HepG2 (cell line): ENCODE measurements around the gene ZMYND8. TPM values are rescaled to one million over a fixed set of nuclear protein-coding genes. Genes with fewer than 3 reads are reported as not detected.

Experiments
- IRX3 ChIP-seq: sonication (generic); formaldehyde crosslinking; IDR thresholded peaks from 2 replicates; pipeline ENCODE4 v1.8.1; 2023; ENCODE audit warnings: mild to moderate bottlenecking, low read depth, missing genetic modification reagents, borderline replicate concordance
- POLR2A ChIP-seq, 2 experiments: IDR thresholded peaks; 2 replicates each; pipeline ENCODE4 v1.6.1; 2011; ENCODE audit warnings: low read depth in 2 of 2, low read length in 2 of 2, mild to moderate bottlenecking in 1 of 2, moderate library complexity in 1 of 2; ENCODE audit not compliant: insufficient read depth in 1 of 2
- SATB2 ChIP-seq: sonication (generic); formaldehyde crosslinking; IDR thresholded peaks from 2 replicates; pipeline ENCODE4 v1.5.0; 2020; ENCODE audit warnings: missing genetic modification reagents
- TP53 ChIP-seq: sonication (generic); formaldehyde crosslinking; conservative IDR thresholded peaks from 2 replicates; pipeline ENCODE4 v1.4.0; 2020; ENCODE audit warnings: missing genetic modification reagents
- UBTF ChIP-seq: sonication (generic); formaldehyde crosslinking; IDR thresholded peaks from 2 replicates; pipeline ENCODE4 v1.4.0; 2020; ENCODE audit warnings: mild to moderate bottlenecking, missing genetic modification reagents
- ZBTB40 ChIP-seq, 2 experiments: fragments of 450-650 bp in 1 of 2; sonication (generic) in 1 of 2; formaldehyde crosslinking in 1 of 2; IDR thresholded peaks; 2 replicates each; pipeline versions ENCODE4 v1.6.1 to v1.8.0; 2016 to 2022; ENCODE audit warnings: antibody characterized with exemption in 1 of 2, mild to moderate bottlenecking in 1 of 2, missing genetic modification reagents in 1 of 2
- ZFY ChIP-seq: sonication (generic); formaldehyde crosslinking; IDR thresholded peaks from 2 replicates; pipeline ENCODE4 v1.4.0; 2020; ENCODE audit warnings: missing genetic modification reagents
- ZNF180 ChIP-seq: sonication (generic); formaldehyde crosslinking; IDR thresholded peaks from 2 replicates; pipeline ENCODE4 v1.4.0; 2020; ENCODE audit warnings: low read depth, missing genetic modification reagents, borderline replicate concordance
- ZNF432 ChIP-seq: sonication (generic); formaldehyde crosslinking; IDR thresholded peaks from 2 replicates; pipeline ENCODE4 v1.5.0; 2020; ENCODE audit warnings: missing genetic modification reagents, mild to moderate bottlenecking, borderline replicate concordance
- ZNF629 ChIP-seq: sonication (generic); formaldehyde crosslinking; conservative IDR thresholded peaks from 2 replicates; pipeline ENCODE4 v1.5.0; 2020; ENCODE audit warnings: missing genetic modification reagents
- ZNF768 ChIP-seq: sonication (generic); formaldehyde crosslinking; IDR thresholded peaks from 2 replicates; pipeline ENCODE4 v1.4.0; 2020; ENCODE audit warnings: missing genetic modification reagents
- polyA plus RNA-seq, 8 experiments: library from polyadenylated mRNA; depleted of rRNA in 3 of 8; stranded (reverse) in 7 of 8; unstranded in 1 of 8; fragments of >200 nt; fragmentation: Illumina TruSeq in 4 of 8; extraction: Trizol in 4 of 8; gene quantifications; 2 replicates each; pipeline versions ENCODE4 v1.2.1 to v1.2.3, GENCODE V29; 2011 to 2016; ENCODE audit warnings: low read depth in 4 of 8, missing spikeins in 1 of 8, mixed read lengths in 1 of 8; ENCODE audit not compliant: insufficient read depth in 1 of 8
- total RNA-seq, 5 experiments: library from RNA; depleted of rRNA; stranded (reverse); fragments of >200 nt; fragmentation: Illumina TruSeq; extraction: Trizol; gene quantifications; 2 replicates each; pipeline ENCODE4 v1.2.3, GENCODE V29; 2016; ENCODE audit warnings: low read depth in 1 of 5

Gene ZMYND8
- total and polyA plus RNA-seq, 2 of the 13 experiments (the other 11 are each of a cell fraction or from before 2014, with no cell fraction given), result 53.9 to 84.7 TPM

- TF ChIP-seq UBTF (CRISPR knock-in tag) (peak; percentile 19; the same call in 1 of the 2 replicates), ZNF629 (CRISPR knock-in tag) (no peak), TP53 (no peak), SATB2 (CRISPR knock-in tag) (no peak), POLR2A (IDR thresholded peaks at IDR 0.05; ENCODE audit: insufficient read depth in 1 of 2, low read depth in 2 of 2, low read length in 2 of 2) (0 out of 4 replicates have a peak, but pooled peaks of 1 of the 2 experiments have one; percentile 32), ZNF432 (CRISPR knock-in tag) (no peak), ZFY (CRISPR knock-in tag) (peak; percentile 7; the same call in 1 of the 2 replicates), ZNF180 (peak; percentile 48; the same call in 1 of the 2 replicates), ZBTB40 (IDR thresholded peaks at IDR 0.05) (no peak), ZBTB40 (CRISPR knock-in tag; IDR thresholded peaks at IDR 0.05) (no peak), IRX3 (CRISPR knock-in tag) (no peak), ZNF768 (CRISPR knock-in tag) (peak; percentile 94)
Measured at GRCh38 chr20:47311967-47312681, 44.4 kb downstream of the ZMYND8 start (continued).
